ENCODE data around the gene PAK1.
"Not testable (repeated sequence)": the region's sequence is repeated elsewhere in the genome, so short reads cannot be mapped to it uniquely, and the experiment has no call there.

Gene PAK1

DNA sequence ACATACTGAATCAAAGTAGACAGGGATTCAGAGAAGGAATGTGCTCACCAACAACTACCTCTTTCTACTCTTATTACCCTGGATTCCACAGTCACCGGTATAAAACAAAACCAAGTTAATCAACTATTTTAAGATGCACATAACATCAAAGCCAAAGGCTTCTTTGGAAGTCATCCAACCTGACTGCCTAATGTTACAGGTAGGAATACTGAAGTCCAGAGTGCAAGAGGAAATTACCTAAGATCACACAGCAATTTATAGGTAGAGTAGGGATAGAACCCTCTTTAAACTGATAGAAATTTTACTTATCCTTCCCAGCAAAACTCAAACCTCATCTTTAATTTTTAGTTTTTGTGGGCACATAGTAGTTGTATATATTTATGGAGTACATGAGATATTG lies 76.3 kb downstream of the PAK1 start:
- Mint-ChIP-seq H3K4me1 (peaks cover 7 to 13% of the 10 kb centered on the region in 2 donors), H3K36me3 (peaks cover 6 to 8% of the 10 kb centered on the region in 2 donors), H3K27ac (no peak overlapping the region), H3K27me3 (no peaks in the 10 kb centered on the region), H3K9me3 (no peaks in the 10 kb centered on the region), H3K4me3 (no peak overlapping the region)
- ATAC-seq (replicated peaks), result no peak
- DNase-seq, result no peak

GRCh38 chr11:77396911-77397310 lies 77.0 kb downstream of the PAK1 start:
- H3K4me3 Mint-ChIP-seq, result no peak overlapping the region
- peaks cover 4 to 6% of the 10 kb centered on the region in 2 donors for H3K4me1 Mint-ChIP-seq
- DNase-seq (no peak), ATAC-seq (replicated peaks) (no peak)
- H3K36me3 Mint-ChIP-seq, result peaks cover 6 to 8% of the 10 kb centered on the region in 2 donors
- no peak overlapping the region for H3K27ac Mint-ChIP-seq
- no peaks in the 10 kb centered on the region for H3K27me3 Mint-ChIP-seq
- H3K9me3 Mint-ChIP-seq, result no peaks in the 10 kb centered on the region

DNA sequence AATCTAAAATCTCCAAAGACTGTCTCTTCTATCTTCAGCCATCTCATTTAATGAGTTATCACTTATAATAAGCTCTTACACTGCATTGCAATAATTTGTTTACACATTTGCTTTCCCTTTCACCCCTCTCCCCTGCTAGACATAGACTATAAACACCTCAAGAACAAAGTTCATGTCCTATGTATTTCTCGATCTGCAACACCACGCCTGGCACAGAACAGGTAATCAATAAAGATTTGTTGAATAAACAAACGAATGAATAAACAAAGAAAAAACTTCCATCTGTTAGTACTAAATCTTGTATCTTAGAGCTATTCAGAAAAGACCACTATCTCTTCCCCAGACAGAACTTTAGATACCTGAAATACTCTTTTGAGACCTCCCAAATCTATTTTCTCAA lies 77.6 kb downstream of the PAK1 start:
- Mint-ChIP-seq H3K4me1 (peaks cover 0 to under 1% of the 10 kb centered on the region in 2 donors), H3K4me3 (no peak overlapping the region), H3K27me3 (no peaks in the 10 kb centered on the region), H3K9me3 (no peaks in the 10 kb centered on the region), H3K36me3 (peaks cover 6 to 10% of the 10 kb centered on the region in 2 donors), H3K27ac (no peak overlapping the region)
- no peak for DNase-seq
- ATAC-seq (replicated peaks), result no peak

DNA sequence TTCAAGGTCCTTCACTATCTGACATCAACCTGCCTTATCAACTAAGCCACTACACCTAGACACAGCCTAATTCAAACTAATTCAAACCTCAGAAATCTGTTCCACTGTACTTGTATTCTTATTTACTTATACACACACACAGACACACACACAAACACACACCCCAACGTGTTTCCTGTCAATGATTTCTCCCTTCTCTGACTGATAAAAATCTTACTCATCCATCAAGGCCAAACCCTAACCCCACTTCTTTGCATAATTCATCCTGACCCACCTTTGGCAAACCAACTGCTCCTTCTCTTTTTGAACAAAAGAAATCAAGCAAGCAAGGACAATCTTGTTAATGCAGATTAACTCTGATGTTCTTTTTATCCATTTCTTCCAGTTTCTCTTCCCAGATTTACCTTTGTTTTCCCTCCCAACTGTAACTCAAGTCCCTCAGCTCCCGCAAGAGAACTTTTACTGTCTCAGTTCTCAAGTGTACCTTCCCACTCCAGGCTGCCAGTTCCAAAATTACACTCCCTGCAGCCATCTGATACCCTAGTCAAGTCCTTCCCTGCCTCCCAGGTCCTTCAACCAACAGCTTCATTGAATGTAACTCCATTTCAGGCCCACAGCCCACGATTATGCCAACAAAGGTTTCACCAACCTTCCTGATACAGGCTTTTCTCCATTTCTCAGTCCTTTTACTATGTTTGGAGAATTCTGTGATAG lies 78.3 kb downstream of the PAK1 start:
- no peak overlapping the region for H3K4me3 Mint-ChIP-seq
- no peaks in the 10 kb centered on the region for H3K27me3 Mint-ChIP-seq
- H3K27ac Mint-ChIP-seq, result no peak overlapping the region
- H3K36me3 Mint-ChIP-seq, result peaks cover 9 to 16% of the 10 kb centered on the region in 2 donors
- no peak for ATAC-seq (replicated peaks)
- no peaks in the 10 kb centered on the region for H3K9me3 Mint-ChIP-seq
- no peaks in the 10 kb centered on the region for H3K4me1 Mint-ChIP-seq
- no peak for DNase-seq

DNA sequence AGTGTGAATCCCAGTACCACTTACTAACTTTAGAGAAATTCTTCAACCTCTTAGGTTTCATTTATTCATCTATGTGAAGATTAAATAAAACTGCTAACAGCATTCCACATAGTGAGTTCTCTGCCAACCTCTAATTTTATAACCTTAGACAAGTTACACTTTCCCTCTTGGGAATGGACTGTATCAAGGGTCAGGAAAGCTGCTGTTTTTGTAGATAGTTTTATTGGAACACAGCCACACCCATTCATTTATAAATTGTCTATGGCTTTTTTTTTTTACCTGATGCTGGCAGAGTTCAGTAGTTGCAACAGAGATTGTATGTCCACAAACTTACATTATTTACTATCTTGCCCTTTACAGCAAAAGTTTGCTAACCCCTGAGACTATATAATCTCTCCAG lies 81.1 kb downstream of the PAK1 start:
- Mint-ChIP-seq H3K9me3 (no peaks in the 10 kb centered on the region), H3K27me3 (no peaks in the 10 kb centered on the region)
- no peak for ATAC-seq (replicated peaks)

DNA sequence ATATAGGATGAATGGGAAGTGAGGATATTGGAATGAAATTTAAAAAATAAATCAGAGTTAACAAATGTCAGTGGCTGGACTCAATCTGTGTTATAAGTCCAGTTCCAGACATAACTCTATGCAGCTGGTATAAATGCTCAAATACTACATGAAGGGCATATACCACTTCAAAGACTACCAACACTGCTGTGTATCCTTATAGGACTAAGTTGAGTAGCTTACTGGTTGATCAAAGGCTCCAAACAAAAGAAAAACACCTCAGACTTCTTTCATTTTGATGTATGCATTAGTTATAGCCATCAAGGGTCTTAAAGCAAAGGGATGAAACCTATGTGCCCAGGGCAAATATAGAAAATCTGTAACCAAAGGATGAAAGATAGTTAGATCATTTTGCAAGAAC lies 86.2 kb downstream of the PAK1 start:
- no peak for ATAC-seq (replicated peaks)
- Mint-ChIP-seq H3K9me3 (no peaks in the 10 kb centered on the region), H3K27ac (no peak overlapping the region), H3K36me3 (peaks cover 16 to 32% of the 10 kb centered on the region in 2 donors), H3K4me1 (no peaks in the 10 kb centered on the region), H3K27me3 (no peaks in the 10 kb centered on the region), H3K4me3 (no peak overlapping the region)
- DNase-seq, result no peak

More for the DNA sequence above, 81.1 kb downstream of the PAK1 start:
- no peak overlapping the region for H3K4me3 Mint-ChIP-seq
- no peaks in the 10 kb centered on the region for H3K4me1 Mint-ChIP-seq
- no peak overlapping the region for H3K27ac Mint-ChIP-seq
- H3K36me3 Mint-ChIP-seq, result peaks cover 2 to 16% of the 10 kb centered on the region in 2 donors
- DNase-seq, result no peak

- Mint-ChIP-seq H3K4me3 (no peak overlapping the region), H3K27me3 (no peaks in the 10 kb centered on the region), H3K9me3 (no peaks in the 10 kb centered on the region), H3K36me3 (peaks cover 16 to 29% of the 10 kb centered on the region in 2 donors), H3K27ac (no peak overlapping the region), H3K4me1 (no peaks in the 10 kb centered on the region)
- ATAC-seq (replicated peaks) (no peak), DNase-seq (no peak)
Measured at GRCh38 chr11:77386178-77386577, 87.7 kb downstream of the PAK1 start.

DNA sequence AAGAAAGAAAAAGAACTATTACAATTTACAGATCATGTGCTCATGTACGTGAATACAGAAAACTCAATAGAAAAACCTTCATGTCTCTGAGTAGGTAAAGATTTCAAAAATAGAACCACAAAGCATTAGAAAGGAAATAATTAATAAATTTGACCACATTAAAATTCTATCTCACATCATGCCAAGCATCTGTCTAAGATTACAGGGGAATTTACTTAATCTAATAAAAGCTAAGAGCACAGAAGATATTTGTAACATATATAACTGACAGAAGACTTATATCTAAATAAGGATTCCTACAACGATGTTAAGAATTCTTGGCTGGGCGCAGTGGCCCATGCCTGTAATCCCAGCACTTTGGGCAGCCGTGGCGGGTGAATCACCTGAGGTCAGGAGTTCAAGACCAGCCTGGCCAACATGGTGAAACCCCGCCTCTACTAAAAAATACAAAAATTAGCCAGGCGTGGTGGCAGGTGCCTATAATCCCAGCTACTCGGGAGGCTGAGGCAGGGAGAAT lies 88.6 kb downstream of the PAK1 start:
- H3K27me3 Mint-ChIP-seq; DNase-seq; H3K4me1 Mint-ChIP-seq; H3K4me3 Mint-ChIP-seq; ATAC-seq (replicated peaks); H3K27ac Mint-ChIP-seq; H3K9me3 Mint-ChIP-seq: not testable (repeated sequence)
- peaks cover 14 to 24% of the 10 kb centered on the region in 2 donors for H3K36me3 Mint-ChIP-seq

GRCh38 chr11:77384571-77384970 lies 89.3 kb downstream of the PAK1 start:
- Mint-ChIP-seq H3K4me1 (no peaks in the 10 kb centered on the region), H3K4me3 (no peak overlapping the region), H3K27me3 (no peaks in the 10 kb centered on the region), H3K36me3 (peaks cover 14 to 25% of the 10 kb centered on the region in 2 donors), H3K9me3 (no peaks in the 10 kb centered on the region), H3K27ac (no peak overlapping the region)
- ATAC-seq (replicated peaks), result no peak
- DNase-seq, result no peak

DNA sequence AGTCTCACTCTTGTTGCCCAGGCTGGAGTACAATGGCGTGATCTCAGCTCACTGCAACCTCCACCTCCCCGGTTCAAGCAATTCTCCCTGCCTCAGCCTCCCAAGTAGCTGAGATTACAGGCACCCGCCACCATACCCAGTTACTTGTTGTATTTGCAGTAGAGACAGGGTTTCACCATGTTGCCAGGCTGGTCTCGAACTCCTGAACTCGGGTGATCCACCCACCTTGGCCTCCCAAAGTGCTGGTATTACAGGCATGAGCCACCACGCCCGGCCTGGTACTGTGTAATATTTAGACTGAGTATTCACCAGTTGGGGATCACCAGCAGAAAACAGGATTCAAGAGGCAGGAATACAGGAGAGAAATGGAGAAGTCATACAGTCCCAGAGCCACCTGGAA lies 90.5 kb downstream of the PAK1 start:
- not testable (repeated sequence) for ATAC-seq (replicated peaks); H3K4me3 Mint-ChIP-seq; H3K4me1 Mint-ChIP-seq; H3K27me3 Mint-ChIP-seq; H3K9me3 Mint-ChIP-seq; H3K27ac Mint-ChIP-seq; DNase-seq
- H3K36me3 Mint-ChIP-seq, result peaks cover 25 to 27% of the 10 kb centered on the region in 2 donors

GRCh38 chr11:77381729-77382665 lies 91.9 kb downstream of the PAK1 start:
- no peak overlapping the region for H3K4me3 Mint-ChIP-seq
- DNase-seq, result no peak
- peaks cover 27 to 32% of the 10 kb centered on the region in 2 donors for H3K36me3 Mint-ChIP-seq
- no peak for ATAC-seq (replicated peaks)
- H3K27ac Mint-ChIP-seq, result no peak overlapping the region
- no peaks in the 10 kb centered on the region for H3K4me1 Mint-ChIP-seq
- H3K27me3 Mint-ChIP-seq, result no peaks in the 10 kb centered on the region
- H3K9me3 Mint-ChIP-seq, result no peaks in the 10 kb centered on the region

GRCh38 chr11:77379934-77380333 lies 94.0 kb downstream of the PAK1 start:
- no peaks in the 10 kb centered on the region for H3K27me3 Mint-ChIP-seq
- no peak overlapping the region for H3K27ac Mint-ChIP-seq
- H3K36me3 Mint-ChIP-seq, result peaks cover 28 to 39% of the 10 kb centered on the region in 2 donors
- ATAC-seq (replicated peaks) (no peak), DNase-seq (no peak)
- no peaks in the 10 kb centered on the region for H3K9me3 Mint-ChIP-seq
- no peaks in the 10 kb centered on the region for H3K4me1 Mint-ChIP-seq
- H3K4me3 Mint-ChIP-seq, result no peak overlapping the region

DNA sequence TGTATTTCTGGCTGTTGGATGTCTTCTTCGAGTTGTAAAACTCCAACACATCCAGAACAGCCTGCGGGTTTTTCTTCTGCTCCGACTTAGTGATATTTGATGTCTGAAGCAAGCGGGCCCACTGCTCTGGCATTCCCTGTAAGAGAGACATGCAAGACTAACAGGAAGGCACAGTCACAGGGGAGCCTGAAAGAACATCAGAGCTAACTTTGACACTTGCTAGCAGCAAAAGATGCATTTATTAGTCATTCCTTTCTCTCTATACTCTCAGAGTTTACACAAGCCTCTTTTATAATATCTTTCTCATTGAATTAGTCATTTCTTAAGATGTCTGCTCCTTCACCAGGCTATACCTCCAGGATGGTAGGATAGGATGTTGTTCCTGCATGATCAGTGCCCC lies 94.6 kb downstream of the PAK1 start:
- peaks cover 25 to 36% of the 10 kb centered on the region in 2 donors for H3K36me3 Mint-ChIP-seq
- no peak for ATAC-seq (replicated peaks)

DNA sequence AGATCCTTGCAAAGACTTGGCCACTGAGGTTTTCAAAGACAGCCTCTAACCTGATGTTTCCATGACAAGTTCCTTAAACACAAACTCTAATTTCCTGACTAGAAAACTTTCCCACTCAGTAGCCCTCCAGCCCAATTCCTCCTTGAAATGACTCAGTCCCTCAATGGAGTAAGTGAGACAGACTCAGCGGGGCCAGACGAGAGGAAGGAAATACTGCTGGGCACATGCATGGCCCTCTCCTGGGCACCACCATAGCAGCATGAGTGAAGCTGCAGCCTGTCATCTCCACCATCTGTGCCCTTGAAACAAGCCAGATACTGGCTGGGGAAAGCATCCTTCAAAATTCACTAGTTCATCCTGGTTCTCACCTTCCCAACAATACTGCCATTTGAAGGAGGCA lies 96.2 kb downstream of the PAK1 start:
- DNase-seq, result no peak
- Mint-ChIP-seq H3K4me1 (no peaks in the 10 kb centered on the region), H3K9me3 (no peaks in the 10 kb centered on the region), H3K36me3 (peaks cover 18 to 31% of the 10 kb centered on the region in 2 donors), H3K4me3 (no peak overlapping the region), H3K27ac (no peak overlapping the region), H3K27me3 (no peaks in the 10 kb centered on the region)
- no peak for ATAC-seq (replicated peaks)

More for the DNA sequence above, 94.6 kb downstream of the PAK1 start:
- Mint-ChIP-seq H3K4me3 (no peak overlapping the region), H3K9me3 (no peaks in the 10 kb centered on the region), H3K4me1 (no peaks in the 10 kb centered on the region), H3K27me3 (no peaks in the 10 kb centered on the region), H3K27ac (no peak overlapping the region)
- DNase-seq, result no peak

All from stimulated activated naive B cell treated with anti-CD40 and anti-IgM and Interleukin-4, amounts not matched to agents 10 μg/mL and 1 μg/mL and 100 μg/mL, for 72 hours (primary cell).